Kidney (tissue), 14 donors: Measurements from ENCODE around the gene GBE1. TPM values are rescaled to one million over a fixed set of nuclear protein-coding genes. Genes with fewer than 3 reads are reported as not detected.
A peak's percentile ranks its signal among the peaks of the same experiment; 100 is the strongest.

Source experiments
- DNase-seq, 5 donors: peaks; one replicate each; pipeline ENCODE4 v3.0.0-alpha.2; 2013 to 2020
- FAIRE-seq: peaks from 2 replicates; lab custom pipeline; 2012; peaks lifted over from hg19 to GRCh38; lab: Jason Lieb, UNC
- H3K27ac ChIP-seq, 2 donors: one replicate each; pipeline ENCODE4 v1.7.0; 2013; ENCODE audit warnings: low read depth in 2 of 2, low read length in 2 of 2, inconsistent platforms in 1 of 2
- H3K27me3 ChIP-seq: one replicate; pipeline ENCODE4 v1.7.1; 2013; ENCODE audit warnings: low read length, inconsistent platforms; ENCODE audit not compliant: control insufficient read depth, insufficient read depth
- H3K36me3 ChIP-seq, 3 donors: one replicate each; pipeline versions ENCODE4 v1.7.0 to v1.7.1; 2013; ENCODE audit warnings: low read length in 3 of 3, control low read depth in 1 of 3, inconsistent platforms in 1 of 3; ENCODE audit not compliant: insufficient read depth in 3 of 3, control insufficient read depth in 2 of 3
- H3K4me1 ChIP-seq, 3 donors: one replicate each; pipeline versions ENCODE4 v1.7.0 to v1.7.1; 2013; ENCODE audit warnings: low read length in 3 of 3, inconsistent platforms in 1 of 3, low read depth in 1 of 3; ENCODE audit not compliant: control insufficient read depth in 2 of 3, insufficient read depth in 2 of 3
- H3K4me3 ChIP-seq, 3 donors: one replicate each; pipeline versions ENCODE4 v1.7.0 to v1.8.1; 2013; ENCODE audit warnings: low read length in 3 of 3, control low read depth in 1 of 3, inconsistent platforms in 1 of 3
- H3K9ac ChIP-seq, 3 donors: one replicate each; pipeline versions ENCODE4 v1.7.0 to v1.7.1; 2013; ENCODE audit warnings: low read length in 3 of 3, control low read depth in 1 of 3, inconsistent platforms in 1 of 3
- H3K9me3 ChIP-seq, 3 donors: one replicate each; pipeline versions ENCODE4 v1.7.0 to v1.7.1; 2013; ENCODE audit warnings: low read length in 3 of 3, control low read depth in 1 of 3, inconsistent platforms in 1 of 3; ENCODE audit not compliant: control insufficient read depth in 2 of 3, insufficient read depth in 1 of 3
- intact Hi-C: fragments of 100-400 bp; cut with DNase I; formaldehyde crosslinking; loops from one replicate; pipeline ENCODE4 v1.11.1; 2022
- polyA plus RNA-seq: library from polyadenylated mRNA; stranded (reverse); fragments of 350-450 nt; fragmentation: Illumina TruSeq; extraction: RNeasy Lipid Tissue Mini Kit (QIAGEN cat#74804); gene quantifications from one replicate; pipeline ENCODE4 v1.2.3, GENCODE V29; 2014; ENCODE audit warnings: low read depth, low replicate concordance; ENCODE audit not compliant: insufficient read depth
- total RNA-seq: library from RNA; stranded (reverse); fragmentation: NEBNext Ultra II Directional; extraction: Animal tissue kit (Norgen Biotek cat#: 25700); gene quantifications from one replicate; pipeline ENCODE4 v1.2.1, GENCODE V29; 2021
- TF ChIP-seq, protein P1 (sequence below): IDR thresholded peaks from 3 replicates; pipeline ENCODE4 v1.5.1; 2012; ENCODE audit warnings: mild to moderate bottlenecking, moderate library complexity, borderline replicate concordance; ENCODE audit not compliant: insufficient read depth; ENCODE audit errors: extremely low read depth
- donor health status: control.
- donor health status: control.
- donor health status: control.
- donor health status: control.
- donor health status: control.
- donor health status: DM: yes; HTN: yes; CAD: no.
- donor health status: Normal renal cell carcinoma (clear cell type).

GBE1 gene
- total and polyA plus RNA-seq, 2 donors from 2014 or later = 29.3 to 36.2 TPM

DNA sequence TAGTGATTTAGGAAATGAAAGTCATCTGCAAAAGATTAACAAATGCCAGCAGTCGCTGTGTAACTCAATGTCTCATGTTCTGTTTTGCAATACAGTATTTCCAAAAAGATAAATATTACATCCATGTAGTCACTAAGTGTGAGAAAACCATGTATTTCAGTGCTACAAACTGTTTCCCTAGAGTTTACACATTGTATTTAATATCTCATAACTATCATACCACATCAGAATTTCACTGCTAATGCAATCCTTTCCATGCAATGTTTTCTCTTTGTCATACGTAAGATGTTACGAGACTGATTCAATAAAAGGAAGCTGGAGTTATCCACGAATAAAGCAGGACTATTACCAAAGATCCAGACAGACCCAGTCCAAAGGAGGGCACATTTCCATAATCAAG, 269.4 kb downstream of the GBE1 start:
- FAIRE-seq (no peak), DNase-seq (no peak)
- no peaks in the 10 kb centered on the region for H3K27me3 ChIP-seq
- intact Hi-C loops = no loop called here
- no peak overlapping the region for H3K9ac ChIP-seq
- no peak overlapping the region for H3K4me3 ChIP-seq
- TF ChIP-seq, protein P1, sequence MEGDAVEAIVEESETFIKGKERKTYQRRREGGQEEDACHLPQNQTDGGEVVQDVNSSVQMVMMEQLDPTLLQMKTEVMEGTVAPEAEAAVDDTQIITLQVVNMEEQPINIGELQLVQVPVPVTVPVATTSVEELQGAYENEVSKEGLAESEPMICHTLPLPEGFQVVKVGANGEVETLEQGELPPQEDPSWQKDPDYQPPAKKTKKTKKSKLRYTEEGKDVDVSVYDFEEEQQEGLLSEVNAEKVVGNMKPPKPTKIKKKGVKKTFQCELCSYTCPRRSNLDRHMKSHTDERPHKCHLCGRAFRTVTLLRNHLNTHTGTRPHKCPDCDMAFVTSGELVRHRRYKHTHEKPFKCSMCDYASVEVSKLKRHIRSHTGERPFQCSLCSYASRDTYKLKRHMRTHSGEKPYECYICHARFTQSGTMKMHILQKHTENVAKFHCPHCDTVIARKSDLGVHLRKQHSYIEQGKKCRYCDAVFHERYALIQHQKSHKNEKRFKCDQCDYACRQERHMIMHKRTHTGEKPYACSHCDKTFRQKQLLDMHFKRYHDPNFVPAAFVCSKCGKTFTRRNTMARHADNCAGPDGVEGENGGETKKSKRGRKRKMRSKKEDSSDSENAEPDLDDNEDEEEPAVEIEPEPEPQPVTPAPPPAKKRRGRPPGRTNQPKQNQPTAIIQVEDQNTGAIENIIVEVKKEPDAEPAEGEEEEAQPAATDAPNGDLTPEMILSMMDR = no peak
- H3K9me3 ChIP-seq = no peaks in the 10 kb centered on the region
- no peaks in the 10 kb centered on the region for H3K36me3 ChIP-seq
- no peak overlapping the region for H3K27ac ChIP-seq
- H3K4me1 ChIP-seq = no peaks in the 10 kb centered on the region

DNA sequence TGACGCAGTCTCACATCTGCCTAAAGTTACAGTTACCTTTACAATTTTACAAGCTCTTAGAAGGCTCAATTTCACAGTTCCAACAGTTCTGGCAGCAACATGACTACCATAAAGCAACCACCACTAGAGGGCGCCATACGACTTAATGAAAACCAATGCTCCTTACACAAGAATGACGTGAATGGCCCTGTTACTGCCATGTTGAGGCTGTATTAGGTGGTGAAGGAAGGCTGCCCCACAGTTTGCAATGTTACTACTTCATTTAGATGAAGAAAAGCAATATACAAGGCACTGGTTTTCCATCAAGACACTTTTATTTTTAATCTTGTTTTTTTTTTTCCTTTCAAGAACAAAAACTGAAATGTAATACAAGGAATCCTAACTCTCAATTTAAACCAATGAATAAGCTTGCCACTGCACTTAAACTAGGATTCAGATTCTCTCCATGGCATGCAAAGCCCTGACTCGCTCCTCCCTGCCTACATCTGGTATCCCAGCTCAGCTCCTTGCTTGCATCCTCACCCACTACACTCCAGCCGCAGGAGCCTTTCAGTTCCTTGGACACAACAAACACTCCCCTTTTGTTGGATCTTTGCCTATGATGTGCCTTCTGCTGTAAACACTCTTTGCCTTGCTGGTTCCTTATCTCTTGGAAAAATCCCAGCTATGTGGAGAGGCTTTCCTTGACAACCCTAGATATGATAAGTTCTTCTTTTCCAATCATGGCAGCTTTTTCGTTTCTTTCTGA, 270.7 kb downstream of the GBE1 start:
- Histone ChIP-seq H3K4me3 (no peak overlapping the region), H3K27me3 (no peaks in the 10 kb centered on the region), H3K9me3 (no peaks in the 10 kb centered on the region), H3K9ac (no peak overlapping the region), H3K36me3 (no peaks in the 10 kb centered on the region), H3K27ac (no peak overlapping the region), H3K4me1 (no peaks in the 10 kb centered on the region)
- FAIRE-seq = no peak
- TF ChIP-seq, protein P1 = peak; percentile 68
- DNase-seq = peak in 4 of 5 donors; percentile 80 to 90 (median 85)
- intact Hi-C loops = no loop called here

DNA sequence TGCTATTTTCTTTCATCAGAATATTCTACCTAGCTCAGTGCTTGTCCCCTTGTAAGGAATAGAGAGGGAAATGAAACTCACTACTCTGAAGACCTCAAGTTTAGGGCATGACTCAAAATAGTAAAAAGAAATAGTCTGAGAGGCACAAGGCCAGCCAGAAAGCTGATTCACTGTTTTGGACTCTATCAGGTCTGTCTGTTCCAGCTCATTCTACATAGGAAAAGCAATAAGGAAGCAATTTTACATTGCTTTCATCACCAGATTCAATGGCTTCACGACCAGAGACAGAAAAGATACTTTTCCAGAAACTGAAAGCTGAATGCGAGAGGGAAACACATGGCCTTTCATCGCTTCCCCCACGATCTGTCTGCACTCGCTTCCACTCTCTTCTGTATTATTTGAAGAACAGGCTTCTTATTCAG, 276.0 kb downstream of the GBE1 start:
- H3K4me3 ChIP-seq = no peak overlapping the region
- H3K36me3 ChIP-seq = no peaks in the 10 kb centered on the region
- intact Hi-C loops = no loop called here
- no peak overlapping the region for H3K9ac ChIP-seq
- no peaks in the 10 kb centered on the region for H3K27me3 ChIP-seq
- no peak for DNase-seq
- TF ChIP-seq, protein P1 = no peak
- no peak for FAIRE-seq
- H3K27ac ChIP-seq = no peak overlapping the region
- no peaks in the 10 kb centered on the region for H3K9me3 ChIP-seq
- no peaks in the 10 kb centered on the region for H3K4me1 ChIP-seq

DNA sequence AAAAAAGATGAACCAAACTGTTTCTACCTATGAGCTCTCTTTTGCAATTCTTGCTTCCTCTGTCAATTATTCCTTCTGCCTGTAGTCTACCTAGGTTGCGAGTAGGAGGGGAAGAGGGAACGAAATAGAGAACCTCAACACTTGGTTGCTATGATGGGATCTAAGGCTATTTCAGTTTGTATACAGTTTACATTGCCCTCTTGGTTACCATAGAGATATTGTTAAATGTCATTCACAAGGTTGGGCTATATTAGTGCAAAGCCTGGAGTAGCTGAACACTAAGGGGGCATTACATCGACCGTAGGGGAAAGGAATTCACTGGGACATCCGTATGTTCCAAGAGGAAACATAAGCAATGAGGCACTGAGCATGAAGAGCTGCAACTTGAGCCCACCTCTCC, 276.9 kb downstream of the GBE1 start:
- TF ChIP-seq, protein P1 = no peak
- intact Hi-C loops = no loop called here
- Histone ChIP-seq H3K4me3 (no peak overlapping the region), H3K9me3 (no peaks in the 10 kb centered on the region), H3K27ac (no peak overlapping the region), H3K27me3 (no peaks in the 10 kb centered on the region), H3K4me1 (no peaks in the 10 kb centered on the region), H3K36me3 (no peaks in the 10 kb centered on the region), H3K9ac (no peak overlapping the region)
- FAIRE-seq (no peak), DNase-seq (no peak)
